ENCODE measurements around the gene TTC7B.
A peak's percentile ranks its signal among the peaks of the same experiment; 100 is the strongest.
"Not testable (repeated sequence)": the region's sequence is repeated elsewhere in the genome, so short reads cannot be mapped to it uniquely, and the experiment has no call there.

Gene TTC7B

GRCh38 chr14:90527978-90528377, 288.3 kb downstream of the TTC7B start:
- no peak for DNase-seq (ENCODE audit: low read depth in 2 of 2)

GRCh38 chr14:90526536-90526935, 289.7 kb downstream of the TTC7B start:
- not testable (repeated sequence) for DNase-seq (ENCODE audit: low read depth in 2 of 2)

GRCh38 chr14:90525353-90526028, 290.7 kb downstream of the TTC7B start:
- not testable (repeated sequence) for DNase-seq (ENCODE audit: low read depth in 2 of 2)

GRCh38 chr14:90523961-90524875, 292.0 kb downstream of the TTC7B start:
- no peak for DNase-seq (ENCODE audit: low read depth in 2 of 2)

GRCh38 chr14:90523544-90523943, 292.7 kb downstream of the TTC7B start:
- DNase-seq (ENCODE audit: low read depth in 2 of 2), result no peak

DNA sequence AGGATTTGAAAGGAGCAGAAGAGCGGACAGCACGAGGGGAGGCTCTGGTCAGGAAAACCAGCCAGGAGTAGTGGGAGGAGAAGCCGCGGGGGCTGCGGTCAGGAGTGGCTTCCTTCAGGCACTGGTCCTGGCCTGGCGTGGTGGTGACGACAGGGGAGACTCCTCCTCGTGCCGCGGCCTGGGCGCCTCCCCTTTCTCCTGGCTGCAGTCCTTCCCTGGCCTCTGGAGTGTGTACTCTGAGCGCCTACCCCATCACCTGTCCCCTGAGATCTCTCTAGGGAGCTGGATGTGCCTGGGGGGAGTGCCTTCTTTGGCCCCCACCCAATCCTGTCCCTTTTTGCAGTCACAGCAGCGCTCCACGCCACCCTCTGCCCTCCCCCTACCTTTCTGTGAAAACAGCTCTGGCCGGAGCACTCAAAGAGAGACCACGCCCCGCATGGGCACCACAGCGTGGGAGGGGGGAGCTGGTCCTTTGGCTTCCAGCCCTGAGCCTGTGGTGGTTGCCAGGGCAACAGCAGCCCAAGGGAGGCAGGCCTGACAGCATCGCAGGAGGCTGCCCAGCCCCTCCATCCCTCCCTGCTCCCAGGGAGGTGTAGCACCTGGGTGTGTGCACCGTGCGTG, 293.5 kb downstream of the TTC7B start:
- no peak for DNase-seq (ENCODE audit: low read depth in 2 of 2)

- DNase-seq (ENCODE audit: low read depth in 2 of 2), result no peak
Measured at GRCh38 chr14:90521930-90522483, 294.2 kb downstream of the TTC7B start.

DNA sequence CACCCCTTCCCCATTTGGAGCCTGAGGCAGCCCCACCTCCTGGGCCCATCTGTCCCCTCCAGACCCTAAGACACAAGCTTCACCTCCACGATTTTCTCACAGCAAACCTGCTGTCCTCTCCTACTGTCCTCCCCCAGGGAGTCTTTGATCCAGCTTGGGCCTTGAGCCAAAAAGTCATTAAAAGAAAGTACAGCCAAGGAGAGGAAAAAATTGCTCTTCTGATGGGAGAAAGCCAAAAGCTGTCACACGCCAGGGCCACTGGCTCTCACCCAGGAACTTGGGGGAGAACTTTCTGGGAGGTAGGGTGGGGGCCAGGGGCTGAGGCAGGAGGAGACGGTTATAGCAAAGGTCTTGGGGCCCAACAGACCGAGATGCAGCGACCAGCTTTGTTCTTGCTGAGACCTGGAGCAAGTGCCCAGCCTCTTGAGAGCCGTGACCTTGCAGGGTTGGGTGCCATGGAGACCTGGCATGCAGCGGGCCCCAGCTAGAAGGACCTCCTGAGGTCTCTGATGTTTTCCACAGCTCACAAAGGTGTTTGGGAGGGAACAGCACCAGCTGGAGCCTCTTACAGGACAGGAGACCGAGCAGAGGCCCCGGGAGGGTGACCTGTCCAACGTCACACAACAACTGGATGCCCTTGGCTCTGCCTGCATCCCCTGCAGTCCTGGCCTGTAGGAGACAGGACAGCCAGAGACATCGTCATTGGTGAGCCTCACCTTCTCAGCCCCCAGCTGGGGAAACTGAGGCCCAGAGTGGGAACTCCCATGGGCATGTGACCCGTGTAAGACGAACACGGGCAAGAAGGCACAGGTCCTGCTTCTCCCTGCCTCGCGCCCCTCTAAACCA, 294.9 kb downstream of the TTC7B start:
- no peak for DNase-seq (ENCODE audit: low read depth in 2 of 2)

DNA sequence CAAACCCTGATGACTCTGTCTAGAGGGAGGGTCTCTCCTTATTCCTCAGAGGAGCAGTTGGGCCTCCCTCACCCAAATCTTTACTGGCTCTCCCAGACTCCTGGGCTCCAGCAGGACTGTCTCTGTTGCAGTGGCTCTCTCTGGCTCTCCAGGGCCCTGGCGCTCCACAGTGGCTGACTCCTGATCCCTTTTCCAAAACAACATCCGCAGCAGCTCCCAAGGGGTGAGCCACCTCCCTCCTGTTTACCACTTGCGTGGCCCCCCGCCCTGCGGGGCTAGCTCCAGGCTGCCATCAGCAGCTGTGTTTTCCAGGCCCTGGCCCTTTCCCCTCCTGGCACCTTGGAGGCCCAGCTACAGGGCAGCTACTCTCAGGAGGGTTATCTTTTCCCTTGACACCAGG, 295.9 kb downstream of the TTC7B start:
- no peak for DNase-seq (ENCODE audit: low read depth in 2 of 2)

DNA sequence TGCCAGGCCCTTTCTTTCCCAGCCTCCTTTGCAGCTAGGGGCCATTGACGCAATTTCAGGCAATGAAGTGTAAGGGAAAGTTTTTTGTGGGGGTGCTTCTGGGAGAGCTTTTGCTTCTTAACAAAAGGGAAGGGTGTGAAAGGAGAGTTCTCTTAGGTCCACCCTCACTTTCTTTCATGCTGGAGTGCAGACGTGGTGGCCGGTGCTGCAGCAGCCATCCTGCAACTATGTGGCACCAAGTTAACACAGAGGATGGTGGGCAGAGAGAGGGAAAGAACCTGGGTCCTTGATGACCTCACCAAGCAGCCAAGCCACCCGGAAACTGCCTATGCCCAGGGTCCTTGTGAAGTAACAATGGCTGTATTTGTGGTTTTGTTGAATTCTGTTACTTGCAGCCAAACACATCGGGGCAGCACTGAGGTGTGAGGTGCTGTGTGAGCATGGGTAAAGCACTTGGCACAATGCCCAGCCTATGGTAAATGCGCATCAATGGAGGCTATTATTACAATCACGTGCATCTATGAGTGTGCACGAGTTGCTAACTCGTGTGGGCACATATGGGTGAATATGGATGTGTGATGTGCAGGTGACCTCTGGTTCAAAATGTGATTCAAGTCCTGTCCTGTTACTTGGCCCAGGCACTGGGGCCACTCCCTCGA, 296.8 kb downstream of the TTC7B start:
- DNase-seq (ENCODE audit: low read depth in 2 of 2), result no peak

- DNase-seq (ENCODE audit: low read depth in 2 of 2), result peak; percentile 22 to 41
Measured at GRCh38 chr14:90518941-90519256, 297.3 kb downstream of the TTC7B start.

DNA sequence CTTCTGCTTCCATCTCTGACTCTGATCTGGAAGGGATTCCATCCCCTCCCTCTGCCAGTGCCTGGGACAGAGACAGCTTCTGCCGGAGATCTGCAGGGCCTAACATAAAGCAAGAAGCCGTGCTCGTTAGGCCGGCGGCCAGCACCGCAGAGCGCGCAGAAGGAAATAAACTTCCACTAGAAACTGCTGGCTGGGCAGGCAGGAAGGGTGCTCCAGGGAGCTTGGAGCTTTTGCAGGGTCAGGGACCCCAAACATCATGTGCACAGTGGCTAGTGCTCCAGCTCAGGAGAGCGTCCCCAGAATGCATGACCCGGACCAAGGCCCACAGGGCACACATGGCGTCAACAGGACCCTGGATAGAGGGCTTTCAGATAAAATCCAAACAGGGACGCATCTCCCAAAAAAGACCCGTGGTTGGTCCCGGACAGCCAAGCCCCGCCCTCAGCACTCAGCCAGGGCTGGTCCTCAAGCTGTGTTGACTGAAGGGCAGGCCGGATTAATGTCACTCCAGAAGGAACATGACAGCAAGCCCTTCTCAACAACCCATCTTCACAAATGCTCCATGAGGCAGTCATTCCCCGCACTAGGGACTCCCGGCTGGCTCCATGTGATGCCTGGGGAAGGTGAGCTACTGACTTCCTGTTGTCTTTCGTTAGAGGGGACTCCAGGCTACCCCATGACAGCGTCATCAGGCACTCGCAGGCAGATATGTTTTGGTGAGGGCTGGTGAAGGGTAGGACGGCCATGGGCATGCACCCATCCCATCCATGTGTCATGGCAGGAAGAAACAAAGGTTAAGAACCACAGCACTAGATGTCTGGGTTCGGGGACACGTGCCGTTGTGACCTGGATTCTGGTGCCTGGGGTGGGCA, 297.9 kb downstream of the TTC7B start:
- DNase-seq (ENCODE audit: low read depth in 2 of 2), result no peak

- DNase-seq (ENCODE audit: low read depth in 2 of 2), result no peak
Measured at GRCh38 chr14:90517076-90517841, 299.0 kb downstream of the TTC7B start.

- no peak for DNase-seq (ENCODE audit: low read depth in 2 of 2)
Measured at GRCh38 chr14:90514566-90514965, 301.7 kb downstream of the TTC7B start.

DNA sequence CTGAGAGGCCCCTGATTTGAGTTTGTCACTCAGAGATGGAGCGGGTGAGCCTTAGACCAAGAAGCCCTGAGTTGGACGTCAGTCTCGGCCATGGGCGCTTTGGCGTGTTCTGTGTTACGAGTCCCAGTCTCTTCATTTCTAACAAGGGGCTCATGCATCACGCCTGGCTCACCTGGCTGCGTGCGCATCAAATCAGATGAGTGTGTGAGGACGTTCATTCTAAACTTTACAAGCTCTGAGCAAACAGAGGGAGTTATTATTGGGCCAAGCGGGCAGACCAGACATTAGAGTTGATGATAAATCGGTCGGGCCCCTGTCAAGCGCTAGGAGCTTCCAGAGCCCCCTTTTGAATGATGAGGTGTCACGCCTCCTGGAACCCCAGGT, 302.2 kb downstream of the TTC7B start:
- DNase-seq (ENCODE audit: low read depth in 2 of 2), result no peak

- DNase-seq (ENCODE audit: low read depth in 2 of 2), result no peak
Measured at GRCh38 chr14:90513161-90514014, 302.8 kb downstream of the TTC7B start.

DNA sequence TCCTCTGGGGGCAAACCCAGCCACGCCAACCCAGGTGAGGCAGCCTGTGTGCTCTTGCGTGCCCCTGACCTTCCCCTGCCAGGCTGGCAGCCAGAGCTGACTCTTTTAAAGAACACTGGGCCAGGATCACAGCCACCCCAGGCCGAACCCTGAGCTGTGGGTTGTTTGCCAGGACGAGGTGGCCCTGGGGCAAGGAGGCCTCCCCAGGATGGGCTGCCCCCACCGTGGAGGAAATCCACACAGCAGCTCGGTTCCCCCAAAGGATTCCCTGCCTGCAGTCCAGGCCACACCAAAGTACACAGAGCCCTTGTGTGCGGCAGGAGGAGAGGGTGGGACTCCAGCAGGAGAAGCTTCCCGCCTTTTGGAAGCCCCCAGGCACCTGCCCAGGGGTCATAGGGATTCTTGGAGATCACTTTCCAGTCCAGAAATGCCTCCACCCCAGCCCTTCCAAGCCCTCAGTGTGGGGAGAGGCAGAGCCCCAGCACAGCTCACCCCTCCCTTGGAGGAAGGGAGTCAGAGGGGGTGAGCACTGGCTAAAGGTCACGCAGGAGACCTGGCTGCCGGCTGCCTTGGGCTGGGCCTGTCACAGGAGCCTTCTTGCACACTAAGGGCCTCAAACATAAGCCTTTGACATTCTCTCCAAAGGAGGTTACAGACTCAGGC, 303.8 kb downstream of the TTC7B start:
- DNase-seq (ENCODE audit: low read depth in 2 of 2), result no peak
